ENCODE results near the gene NFIC.

- no peak for TF ChIP-seq CTCF (IDR thresholded peaks at IDR 0.05)
- no peak for TF ChIP-seq FOSL2 (IDR thresholded peaks at IDR 0.05; ENCODE audit: borderline replicate concordance, low read depth)
- peak; percentile 66 for TF ChIP-seq RCOR1 (IDR thresholded peaks at IDR 0.05; ENCODE audit: low read length)
- peak; percentile 67 for TF ChIP-seq YY1 (IDR thresholded peaks at IDR 0.05; ENCODE audit: low read depth)
- TF ChIP-seq RAD21 (IDR thresholded peaks at IDR 0.05; ENCODE audit: low read length) = peak; percentile 32
- 0 out of 2 replicates have a peak, but pooled peaks have one; percentile 16 for TF ChIP-seq TEAD4 (IDR thresholded peaks at IDR 0.05; ENCODE audit: borderline replicate concordance, insufficient read depth)
- no peak for TF ChIP-seq SIN3A (IDR thresholded peaks at IDR 0.05; ENCODE audit: borderline replicate concordance, low read depth, low read length)
- TF ChIP-seq TAF1 (IDR thresholded peaks at IDR 0.05; ENCODE audit: borderline replicate concordance, low read depth, low read length) = 0 out of 2 replicates have a peak, but pooled peaks have one; percentile 9
- TF ChIP-seq ELF1 (IDR thresholded peaks at IDR 0.05) = no peak
- peak; percentile 95 for TF ChIP-seq CHD2 (IDR thresholded peaks at IDR 0.05; ENCODE audit: low read length, partially characterized antibody)
Observed at GRCh38 chr19:3387645-3388589, 21.5 kb downstream of the NFIC start.

Measured in SK-N-SH (cell line).